Kidney (tissue), 14 donors: ENCODE measurements around the gene SPOCK1. TPM values are rescaled to one million over a fixed set of nuclear protein-coding genes. Genes with fewer than 3 reads are reported as not detected.

Experiments
- DNase-seq, 5 donors: peaks; one replicate each; pipeline ENCODE4 v3.0.0-alpha.2; 2013 to 2020
- FAIRE-seq: peaks from 2 replicates; lab custom pipeline; 2012; peaks lifted over from hg19 to GRCh38; lab: Jason Lieb, UNC
- H3K27ac ChIP-seq, 2 donors: one replicate each; pipeline ENCODE4 v1.7.0; 2013; ENCODE audit warnings: low read depth in 2 of 2, low read length in 2 of 2, inconsistent platforms in 1 of 2
- H3K27me3 ChIP-seq: one replicate; pipeline ENCODE4 v1.7.1; 2013; ENCODE audit warnings: low read length, inconsistent platforms; ENCODE audit not compliant: control insufficient read depth, insufficient read depth
- H3K36me3 ChIP-seq, 3 donors: one replicate each; pipeline versions ENCODE4 v1.7.0 to v1.7.1; 2013; ENCODE audit warnings: low read length in 3 of 3, control low read depth in 1 of 3, inconsistent platforms in 1 of 3; ENCODE audit not compliant: insufficient read depth in 3 of 3, control insufficient read depth in 2 of 3
- H3K4me1 ChIP-seq, 3 donors: one replicate each; pipeline versions ENCODE4 v1.7.0 to v1.7.1; 2013; ENCODE audit warnings: low read length in 3 of 3, inconsistent platforms in 1 of 3, low read depth in 1 of 3; ENCODE audit not compliant: control insufficient read depth in 2 of 3, insufficient read depth in 2 of 3
- H3K4me3 ChIP-seq, 3 donors: one replicate each; pipeline versions ENCODE4 v1.7.0 to v1.8.1; 2013; ENCODE audit warnings: low read length in 3 of 3, control low read depth in 1 of 3, inconsistent platforms in 1 of 3
- H3K9ac ChIP-seq, 3 donors: one replicate each; pipeline versions ENCODE4 v1.7.0 to v1.7.1; 2013; ENCODE audit warnings: low read length in 3 of 3, control low read depth in 1 of 3, inconsistent platforms in 1 of 3
- H3K9me3 ChIP-seq, 3 donors: one replicate each; pipeline versions ENCODE4 v1.7.0 to v1.7.1; 2013; ENCODE audit warnings: low read length in 3 of 3, control low read depth in 1 of 3, inconsistent platforms in 1 of 3; ENCODE audit not compliant: control insufficient read depth in 2 of 3, insufficient read depth in 1 of 3
- intact Hi-C: fragments of 100-400 bp; cut with DNase I; formaldehyde crosslinking; loops from one replicate; pipeline ENCODE4 v1.11.1; 2022
- polyA plus RNA-seq: library from polyadenylated mRNA; stranded (reverse); fragments of 350-450 nt; fragmentation: Illumina TruSeq; extraction: RNeasy Lipid Tissue Mini Kit (QIAGEN cat#74804); gene quantifications from one replicate; pipeline ENCODE4 v1.2.3, GENCODE V29; 2014; ENCODE audit warnings: low read depth, low replicate concordance; ENCODE audit not compliant: insufficient read depth
- total RNA-seq: library from RNA; stranded (reverse); fragmentation: NEBNext Ultra II Directional; extraction: Animal tissue kit (Norgen Biotek cat#: 25700); gene quantifications from one replicate; pipeline ENCODE4 v1.2.1, GENCODE V29; 2021
- TF ChIP-seq, protein P1 (sequence below): IDR thresholded peaks from 3 replicates; pipeline ENCODE4 v1.5.1; 2012; ENCODE audit warnings: mild to moderate bottlenecking, moderate library complexity, borderline replicate concordance; ENCODE audit not compliant: insufficient read depth; ENCODE audit errors: extremely low read depth
- donor health status: control.
- donor health status: control.
- donor health status: control.
- donor health status: control.
- donor health status: control.
- donor health status: DM: yes; HTN: yes; CAD: no.
- donor health status: Normal renal cell carcinoma (clear cell type).

The SPOCK1 gene
- total and polyA plus RNA-seq, 2 donors from 2014 or later = 15.7 to 32.8 TPM

DNA sequence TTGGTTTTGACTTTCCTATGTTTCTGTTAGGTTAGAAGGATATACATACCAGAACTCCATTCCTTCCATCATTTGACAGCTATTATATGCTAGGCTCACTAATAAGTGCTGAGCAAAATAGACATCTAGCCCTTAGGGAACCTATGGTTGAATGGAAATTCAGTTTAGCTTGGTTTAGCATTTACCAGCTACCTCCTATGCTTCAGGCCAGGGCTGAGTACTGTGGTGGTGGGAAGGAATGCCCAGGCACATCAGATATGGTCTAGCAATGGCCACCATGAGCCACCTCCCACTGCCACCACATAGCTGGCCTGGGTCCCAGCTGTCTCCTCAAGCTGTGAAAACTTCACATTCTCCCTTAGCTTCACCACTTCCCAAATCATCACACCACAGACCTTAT, 89.4 kb downstream of the SPOCK1 start:
- FAIRE-seq (no peak), DNase-seq (no peak)
- H3K36me3 ChIP-seq = no peaks in the 10 kb centered on the region
- no peaks in the 10 kb centered on the region for H3K4me1 ChIP-seq
- TF ChIP-seq, protein P1, sequence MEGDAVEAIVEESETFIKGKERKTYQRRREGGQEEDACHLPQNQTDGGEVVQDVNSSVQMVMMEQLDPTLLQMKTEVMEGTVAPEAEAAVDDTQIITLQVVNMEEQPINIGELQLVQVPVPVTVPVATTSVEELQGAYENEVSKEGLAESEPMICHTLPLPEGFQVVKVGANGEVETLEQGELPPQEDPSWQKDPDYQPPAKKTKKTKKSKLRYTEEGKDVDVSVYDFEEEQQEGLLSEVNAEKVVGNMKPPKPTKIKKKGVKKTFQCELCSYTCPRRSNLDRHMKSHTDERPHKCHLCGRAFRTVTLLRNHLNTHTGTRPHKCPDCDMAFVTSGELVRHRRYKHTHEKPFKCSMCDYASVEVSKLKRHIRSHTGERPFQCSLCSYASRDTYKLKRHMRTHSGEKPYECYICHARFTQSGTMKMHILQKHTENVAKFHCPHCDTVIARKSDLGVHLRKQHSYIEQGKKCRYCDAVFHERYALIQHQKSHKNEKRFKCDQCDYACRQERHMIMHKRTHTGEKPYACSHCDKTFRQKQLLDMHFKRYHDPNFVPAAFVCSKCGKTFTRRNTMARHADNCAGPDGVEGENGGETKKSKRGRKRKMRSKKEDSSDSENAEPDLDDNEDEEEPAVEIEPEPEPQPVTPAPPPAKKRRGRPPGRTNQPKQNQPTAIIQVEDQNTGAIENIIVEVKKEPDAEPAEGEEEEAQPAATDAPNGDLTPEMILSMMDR = no peak
- intact Hi-C loops = no loop called here
- H3K27me3 ChIP-seq = no peaks in the 10 kb centered on the region
- H3K9me3 ChIP-seq = no peaks in the 10 kb centered on the region
- no peak overlapping the region for H3K9ac ChIP-seq
- H3K4me3 ChIP-seq = no peak overlapping the region
- no peak overlapping the region for H3K27ac ChIP-seq

DNA sequence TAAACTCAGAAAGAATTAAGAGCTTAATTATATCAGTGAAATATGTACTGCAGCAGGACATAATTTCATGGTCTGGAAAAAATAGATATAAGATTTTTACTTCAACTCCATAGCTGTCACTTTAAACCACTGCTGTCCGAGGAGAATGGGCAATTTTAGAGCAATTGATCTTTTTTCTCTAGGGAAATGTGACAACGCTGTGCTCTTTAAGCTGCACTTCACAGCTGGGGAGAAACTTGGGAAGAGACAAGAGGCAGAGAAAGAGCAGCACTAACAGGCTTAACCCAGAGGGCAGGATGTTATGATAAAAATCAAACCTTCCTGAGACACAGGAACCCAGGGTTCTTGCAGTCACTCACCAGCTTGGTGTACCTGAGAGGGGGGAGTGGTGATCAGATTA, 92.0 kb downstream of the SPOCK1 start:
- no peak for FAIRE-seq
- no peak for DNase-seq
- Histone ChIP-seq H3K27ac (no peak overlapping the region), H3K4me1 (no peaks in the 10 kb centered on the region), H3K9me3 (no peaks in the 10 kb centered on the region), H3K27me3 (no peaks in the 10 kb centered on the region), H3K36me3 (no peaks in the 10 kb centered on the region), H3K9ac (no peak overlapping the region), H3K4me3 (no peak overlapping the region)
- intact Hi-C loops = no loop called here
- TF ChIP-seq, protein P1 = no peak

DNA sequence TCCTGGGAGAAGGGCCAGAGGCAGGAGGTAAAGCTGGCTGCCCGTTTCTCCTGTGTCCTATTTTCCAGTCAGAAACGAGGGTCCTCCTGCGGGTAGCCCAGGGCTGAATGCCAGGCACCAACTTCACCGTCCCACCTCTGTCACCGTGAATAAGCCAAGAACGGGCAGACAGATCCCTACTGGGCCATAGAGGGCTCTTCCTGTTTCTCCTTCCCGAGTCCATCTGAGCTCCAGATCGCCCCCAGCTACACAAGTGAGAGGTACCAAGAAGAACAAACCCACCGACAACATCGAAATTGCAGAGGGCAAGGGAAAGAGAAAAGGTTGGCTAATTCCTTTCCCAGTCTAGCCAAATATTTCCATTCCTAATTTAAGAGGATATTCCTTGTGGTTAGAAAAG, 93.7 kb downstream of the SPOCK1 start:
- H3K36me3 ChIP-seq = no peaks in the 10 kb centered on the region
- TF ChIP-seq, protein P1 = no peak
- intact Hi-C loops = no loop called here
- H3K27ac ChIP-seq = no peak overlapping the region
- no peaks in the 10 kb centered on the region for H3K4me1 ChIP-seq
- no peak overlapping the region for H3K9ac ChIP-seq
- H3K27me3 ChIP-seq = no peaks in the 10 kb centered on the region
- FAIRE-seq = no peak
- no peak overlapping the region for H3K4me3 ChIP-seq
- H3K9me3 ChIP-seq = no peaks in the 10 kb centered on the region
- no peak for DNase-seq

DNA sequence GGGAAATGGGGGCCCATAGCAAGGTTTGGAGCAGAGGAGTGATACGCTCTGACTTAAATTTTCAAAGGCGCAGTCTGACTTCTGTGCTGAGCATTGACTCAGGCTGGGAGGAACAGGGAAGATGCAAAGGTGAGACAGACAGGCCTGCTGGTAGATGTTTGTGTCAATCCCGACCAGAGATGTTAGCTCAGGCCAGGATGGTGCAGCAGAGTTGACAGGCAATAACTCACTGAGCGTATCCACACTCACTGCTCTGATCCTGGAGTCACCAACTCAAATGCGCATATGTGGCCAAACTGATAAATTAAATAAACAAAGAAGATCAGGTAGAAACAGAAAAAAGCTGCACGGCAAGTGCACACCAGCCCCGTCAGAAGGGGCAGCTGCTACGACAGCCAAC, 95.3 kb downstream of the SPOCK1 start:
- DNase-seq (no peak), FAIRE-seq (no peak)
- no peaks in the 10 kb centered on the region for H3K4me1 ChIP-seq
- H3K9ac ChIP-seq = no peak overlapping the region
- TF ChIP-seq, protein P1 = no peak
- H3K9me3 ChIP-seq = no peaks in the 10 kb centered on the region
- H3K27me3 ChIP-seq = no peaks in the 10 kb centered on the region
- intact Hi-C loops = no loop called here
- no peaks in the 10 kb centered on the region for H3K36me3 ChIP-seq
- no peak overlapping the region for H3K27ac ChIP-seq
- H3K4me3 ChIP-seq = no peak overlapping the region
